HFFc6 (cell line): ENCODE measurements around the gene REN. TPM values are rescaled to one million over a fixed set of nuclear protein-coding genes. Genes with fewer than 3 reads are reported as not detected.

ENCODE experiments used
- DNase-seq: peaks from one replicate; pipeline ENCODE4 v3.0.0-alpha.2; 2018
- H3K27ac Mint-ChIP-seq: 2 replicates; pipeline ENCODE4 v1.8.0; 2020; ENCODE audit warnings: mild to moderate bottlenecking, mixed read lengths
- H3K27me3 Mint-ChIP-seq: 2 replicates; pipeline ENCODE4 v1.8.0; 2021; ENCODE audit warnings: mild to moderate bottlenecking, moderate library complexity, mixed read lengths; ENCODE audit not compliant: insufficient read depth
- H3K36me3 Mint-ChIP-seq: 2 replicates; pipeline ENCODE4 v1.8.0; 2021; ENCODE audit warnings: low read depth, mixed read lengths
- H3K4me1 Mint-ChIP-seq: 2 replicates; pipeline ENCODE4 v1.8.0; 2020; ENCODE audit warnings: low read depth, mixed read lengths
- H3K4me3 Mint-ChIP-seq: 2 replicates; pipeline ENCODE4 v1.8.0; 2020; ENCODE audit warnings: mild to moderate bottlenecking, moderate library complexity, mixed read lengths
- H3K9me3 Mint-ChIP-seq: 2 replicates; pipeline ENCODE4 v1.8.0; 2020; ENCODE audit warnings: mild to moderate bottlenecking, mixed read lengths
- CTCF ChIP-seq: fragments of 200-600 bp; sonication (generic); IDR thresholded peaks from 2 replicates; pipeline ENCODE4 v1.5.0; 2021; ENCODE audit warnings: antibody characterized with exemption, mild to moderate bottlenecking
- total RNA-seq, 6 experiments: library from RNA; stranded (reverse); fragmentation: NEBNext Ultra II Directional; extraction: Animal tissue kit (Norgen Biotek cat#: 25700); gene quantifications; 2 replicates in 1 of 6; 3 replicates in 5 of 6; pipeline ENCODE4 v1.2.3, GENCODE V29; 2021

The REN gene
- total RNA-seq, 6 experiments from 2014 or later, result 0.17 to 0.39 (median 0.34) TPM; not detected in 1

DNA sequence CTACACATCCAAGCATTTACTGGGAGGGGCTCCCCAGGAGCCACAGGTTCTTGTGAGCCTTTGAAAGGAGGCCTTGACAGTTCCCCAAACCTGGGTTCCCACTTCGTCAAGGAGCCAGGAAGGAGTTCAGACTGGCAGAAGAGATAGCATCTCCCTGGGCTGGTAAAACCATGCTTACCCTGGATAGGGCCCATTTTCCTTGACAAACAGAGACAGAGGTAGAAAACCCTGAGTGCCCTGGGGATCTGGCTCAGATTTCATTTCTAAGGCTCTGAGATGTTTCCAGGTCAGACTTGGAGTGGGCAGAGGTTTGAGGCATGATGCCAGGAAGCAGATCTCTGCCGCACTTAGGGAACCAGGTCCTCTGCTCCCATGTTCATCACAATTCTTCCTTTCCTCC lies 17.0 kb downstream of the REN start:
- no peaks in the 10 kb centered on the region for H3K9me3 Mint-ChIP-seq
- H3K4me3 Mint-ChIP-seq, result no peak overlapping the region
- no peaks in the 10 kb centered on the region for H3K36me3 Mint-ChIP-seq
- no peak for DNase-seq
- TF ChIP-seq CTCF, result no peak
- H3K27me3 Mint-ChIP-seq, result peaks cover 29% of the 10 kb centered on the region
- H3K4me1 Mint-ChIP-seq, result no peaks in the 10 kb centered on the region
- H3K27ac Mint-ChIP-seq, result no peak overlapping the region

DNA sequence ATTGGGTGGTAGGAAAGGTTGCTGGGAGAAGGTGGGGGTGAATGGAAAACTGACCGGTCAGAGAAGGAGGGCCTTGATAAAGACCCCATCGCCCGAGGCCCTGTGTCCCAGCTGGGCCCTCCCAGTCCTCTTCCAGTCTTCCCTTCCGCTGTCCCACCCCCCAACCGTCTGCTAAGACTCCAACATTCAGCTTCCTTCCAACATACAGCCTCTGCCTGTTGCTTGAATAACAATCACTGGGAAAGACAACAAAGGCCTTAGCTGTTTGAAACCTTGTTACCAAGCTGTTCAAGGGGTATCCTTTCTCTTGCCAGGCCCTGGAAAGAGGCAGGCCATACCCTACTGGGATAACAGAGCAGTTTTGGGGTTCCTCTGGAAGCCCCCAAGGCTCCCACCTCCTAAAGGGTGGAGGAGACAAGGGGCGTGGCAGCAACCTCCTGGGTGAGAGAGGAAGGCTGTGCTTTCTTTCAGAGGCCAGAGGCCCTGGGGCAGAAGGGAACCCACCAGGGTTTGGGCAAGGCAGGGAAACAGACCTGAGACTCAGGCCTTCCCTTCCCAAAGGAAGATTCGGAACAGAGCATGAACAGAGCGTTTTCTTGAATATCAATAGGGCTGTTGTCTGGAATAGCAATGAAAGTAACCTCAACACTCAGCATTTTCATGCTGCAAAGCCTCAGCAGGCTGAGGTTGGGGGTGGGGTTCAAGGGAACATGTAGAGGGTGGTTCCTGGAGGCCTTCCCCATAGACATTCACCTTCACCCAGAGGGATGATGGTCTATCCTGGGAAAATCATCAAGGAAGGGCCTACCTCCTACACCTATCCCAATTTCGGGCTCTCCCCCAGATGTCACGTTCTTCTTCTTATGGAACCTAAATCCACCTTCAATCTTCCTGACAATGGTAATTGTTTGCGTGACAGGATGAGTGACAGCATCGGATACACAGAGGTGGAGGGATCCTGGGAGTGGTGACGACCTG lies 18.4 kb downstream of the REN start:
- Mint-ChIP-seq H3K4me1 (no peaks in the 10 kb centered on the region), H3K9me3 (no peaks in the 10 kb centered on the region), H3K27ac (no peak overlapping the region), H3K36me3 (no peaks in the 10 kb centered on the region), H3K4me3 (no peak overlapping the region), H3K27me3 (peaks cover 28% of the 10 kb centered on the region)
- TF ChIP-seq CTCF, result no peak
- no peak for DNase-seq

GRCh38 chr1:204146965-204147364 lies 19.2 kb downstream of the REN start:
- H3K9me3 Mint-ChIP-seq, result no peaks in the 10 kb centered on the region
- no peak overlapping the region for H3K27ac Mint-ChIP-seq
- TF ChIP-seq CTCF, result no peak
- peaks cover 28% of the 10 kb centered on the region for H3K27me3 Mint-ChIP-seq
- no peaks in the 10 kb centered on the region for H3K4me1 Mint-ChIP-seq
- H3K36me3 Mint-ChIP-seq, result no peaks in the 10 kb centered on the region
- no peak overlapping the region for H3K4me3 Mint-ChIP-seq
- DNase-seq, result no peak

GRCh38 chr1:204146309-204146708 lies 19.8 kb downstream of the REN start:
- Mint-ChIP-seq H3K27me3 (peaks cover 28% of the 10 kb centered on the region), H3K36me3 (no peaks in the 10 kb centered on the region), H3K4me1 (no peaks in the 10 kb centered on the region), H3K27ac (no peak overlapping the region), H3K9me3 (no peaks in the 10 kb centered on the region), H3K4me3 (no peak overlapping the region)
- no peak for DNase-seq
- TF ChIP-seq CTCF, result no peak

- Mint-ChIP-seq H3K9me3 (no peaks in the 10 kb centered on the region), H3K4me1 (no peaks in the 10 kb centered on the region), H3K27ac (no peak overlapping the region), H3K4me3 (no peak overlapping the region), H3K36me3 (no peaks in the 10 kb centered on the region), H3K27me3 (peaks cover 31% of the 10 kb centered on the region)
- TF ChIP-seq CTCF, result no peak
- DNase-seq, result no peak
Observed at GRCh38 chr1:204145033-204145504, 21.1 kb downstream of the REN start.
